ENCODE measurements around the gene MTAP. TPM values are rescaled to one million over a fixed set of nuclear protein-coding genes. Genes with fewer than 3 reads are reported as not detected.

Gene MTAP
- total RNA-seq, 1 experiment from 2014 or later, result 326 TPM

- Histone ChIP-seq H3K4me1 (ENCODE audit: control insufficient read depth in 1 of 2, insufficient read depth in 2 of 2, low read length in 2 of 2) (peaks cover 5 to 38% of the 10 kb centered on the region in 2 experiments; a peak in 3 of 4 replicates), H3K4me3 (replicated peaks in 1 of 2; ENCODE audit: low read depth in 1 of 2, low read length in 2 of 2) (no peak overlapping the region), H3K4me2 (ENCODE audit: low read length) (no peak overlapping the region), H3K9ac (ENCODE audit: low read length) (no peak overlapping the region), H3K79me2 (ENCODE audit: insufficient read depth, low read length) (peaks cover 100% of the 10 kb centered on the region), H3K36me3 (ENCODE audit: control insufficient read depth in 1 of 2, insufficient read depth in 2 of 2, low read length in 2 of 2) (peaks cover 71 to 89% of the 10 kb centered on the region in 2 experiments), H2AFZ (ENCODE audit: low read depth, low read length, poor library complexity, severe bottlenecking) (no peak overlapping the region), H3K9me3 (ENCODE audit: control insufficient read depth in 1 of 2, insufficient read depth in 1 of 2, low read depth in 1 of 2, low read length in 2 of 2) (no peaks in the 10 kb centered on the region), H3K27ac (ENCODE audit: low read depth, low read length) (peak overlapping the region; percentile 11), H3K27me3 (ENCODE audit: insufficient read depth, low read length) (no peaks in the 10 kb centered on the region), H3K9me2 (ENCODE audit: insufficient read depth) (no peaks in the 10 kb centered on the region), H4K20me1 (ENCODE audit: insufficient read depth) (peaks cover 31% of the 10 kb centered on the region)
- BruUV-seq (replicated peaks), result no TSS peak
- CTCF ChIA-PET, result interaction anchor here (0.7 to 3.5 kb wide), 20 partner anchors 12 to 639 kb away, joined by 3 to 41 read pairs (median 6); partner anchors contain the start of genes CDKN2B and MTAP
- ATAC-seq, result peak; percentile 24; the same call in 1 of the 2 replicates
- peak; percentile 69 for DNase-seq (ENCODE audit: low read depth, low spot score)
- POLR2A ChIA-PET, result interaction anchor here (1.6 to 2.4 kb wide), 2 partner anchors 195 to 425 kb away, joined by 6 to 7 read pairs; partner anchors contain the start of gene CDKN2B
- intact Hi-C loops (cut with micrococcal nuclease), result loop anchor here (1.0 to 5.0 kb wide), 8 partner anchors 195 to 638 kb away; partner anchors contain the start of gene CDKN2B
- RAD21 ChIA-PET (ENCODE audit: low non-redundant PET in 1 of 2, low total read pairs in 2 of 2, uncharacterized antibody in 2 of 2, unreplicated experiment in 2 of 2), result interaction anchor here (0.6 to 2.0 kb wide), 4 partner anchors 11 to 425 kb away, joined by 4 to 6 read pairs (median 6); partner anchors contain the start of gene CDKN2B (in 1 of the 2)
- TF ChIP-seq REST (IDR thresholded peaks at IDR 0.05; ENCODE audit: low read depth) (no peak), TCF7L2 (IDR thresholded peaks at IDR 0.05; ENCODE audit: borderline replicate concordance, extremely low read depth, insufficient read depth, insufficient read length) (peak; percentile 75), EZH2 (IDR thresholded peaks at IDR 0.05) (no peak), YY1 (IDR thresholded peaks at IDR 0.05; ENCODE audit: extremely low read depth, insufficient replicate concordance, low read depth, low read length) (no peak), ELF1 (IDR thresholded peaks at IDR 0.05; ENCODE audit: borderline replicate concordance, low read depth) (no peak), ZNF274 (IDR thresholded peaks at IDR 0.05; ENCODE audit: low read depth, low read length) (no peak), ZFX (IDR thresholded peaks at IDR 0.05) (no peak), RAD21 (IDR thresholded peaks at IDR 0.05; ENCODE audit: low read depth) (peak; percentile 90), SP1 (IDR thresholded peaks at IDR 0.05; ENCODE audit: low read depth) (no peak; the same call in 1 of the 2 replicates), JUND (IDR thresholded peaks at IDR 0.05) (no peak), CTCF (IDR thresholded peaks at IDR 0.05 in 2 of 3, conservative IDR thresholded peaks at IDR 0.05 in 1 of 3; ENCODE audit: borderline replicate concordance in 1 of 3, insufficient read depth in 1 of 3, low read depth in 2 of 3, low read length in 2 of 3) (peak; percentile 55 to 82 (median 77); a peak in 5 of 6 replicates), POLR2A (IDR thresholded peaks at IDR 0.05; ENCODE audit: borderline replicate concordance, extremely low read depth, insufficient read depth, insufficient read length) (no peak)
These were observed 11.4 kb downstream of the MTAP start for GRCh38 chr9:21813575-21814473.

Data from HCT116 (cell line).